SK-N-SH treated with all-trans-retinoic acid at 6 μM for 48 hours (cell line): ENCODE measurements around the gene TMEM164.

Source experiments
- CSDC2 ChIP-seq: fragments of 250-450 bp; sonication (Bioruptor Pico); IDR thresholded peaks from 2 replicates; pipeline ENCODE4 v1.5.0; 2020; ENCODE audit warnings: mild to moderate bottlenecking, moderate library complexity
- ISL1 ChIP-seq: fragments of 250-450 bp; sonication (Bioruptor Pico); IDR thresholded peaks from 2 replicates; pipeline ENCODE4 v2.1.2; 2022; ENCODE audit warnings: mild to moderate bottlenecking, moderate library complexity
- SNAI2 ChIP-seq: fragments of 250-450 bp; sonication (Bioruptor Pico); IDR thresholded peaks from 2 replicates; pipeline ENCODE4 v1.5.0; 2020; ENCODE audit warnings: mild to moderate bottlenecking, moderate library complexity

- TF ChIP-seq SNAI2 = no peak
- TF ChIP-seq ISL1 (CRISPR knock-in tag) = no peak
- TF ChIP-seq CSDC2 (CRISPR knock-in tag) = no peak
Measured at GRCh38 chrX:109954333-109954732, 48.6 kb upstream of the TMEM164 start.
